Fibroblast of lung (primary cell): ENCODE measurements around the gene NAALADL1.
"Not testable (repeated sequence)": the region's sequence is repeated elsewhere in the genome, so short reads cannot be mapped to it uniquely, and the experiment has no call there.

ENCODE experiments used
- EZH2 ChIP-seq: IDR thresholded peaks from 2 replicates; pipeline ENCODE4 v1.5.1; 2012; ENCODE audit warnings: low read length, control low read depth, mild to moderate bottlenecking; ENCODE audit errors: missing control alignments
- TF ChIP-seq, protein P1 (sequence below), 2 donors: IDR thresholded peaks in 1 of 2; conservative IDR thresholded peaks in 1 of 2; 1 replicate in 1 of 2; 2 replicates in 1 of 2; pipeline ENCODE4 v1.5.1; 2011 to 2012; ENCODE audit warnings: low read length in 2 of 2, control low read depth in 1 of 2, inconsistent platforms in 1 of 2, low read depth in 1 of 2, mild to moderate bottlenecking in 1 of 2

DNA sequence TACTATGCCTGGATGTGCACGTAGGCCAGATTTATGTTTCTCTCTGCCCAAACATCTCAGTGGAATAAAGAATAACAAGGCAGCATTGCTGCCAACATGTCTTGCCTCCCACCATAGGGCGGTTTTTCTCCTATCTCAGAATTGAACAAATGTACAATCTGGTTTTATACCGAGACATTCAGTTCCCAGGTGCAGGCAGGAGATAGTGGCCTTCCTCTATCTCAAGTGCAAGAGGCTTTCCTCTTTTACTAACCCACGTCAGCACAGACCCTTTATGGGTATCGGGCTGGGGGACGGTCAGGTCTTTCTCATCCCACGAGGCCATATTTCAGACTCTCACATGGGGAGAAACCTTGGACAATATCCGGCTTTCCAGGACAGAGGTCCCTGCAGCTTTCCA is 34.9 kb downstream of the NAALADL1 start:
- TF ChIP-seq, protein P1, sequence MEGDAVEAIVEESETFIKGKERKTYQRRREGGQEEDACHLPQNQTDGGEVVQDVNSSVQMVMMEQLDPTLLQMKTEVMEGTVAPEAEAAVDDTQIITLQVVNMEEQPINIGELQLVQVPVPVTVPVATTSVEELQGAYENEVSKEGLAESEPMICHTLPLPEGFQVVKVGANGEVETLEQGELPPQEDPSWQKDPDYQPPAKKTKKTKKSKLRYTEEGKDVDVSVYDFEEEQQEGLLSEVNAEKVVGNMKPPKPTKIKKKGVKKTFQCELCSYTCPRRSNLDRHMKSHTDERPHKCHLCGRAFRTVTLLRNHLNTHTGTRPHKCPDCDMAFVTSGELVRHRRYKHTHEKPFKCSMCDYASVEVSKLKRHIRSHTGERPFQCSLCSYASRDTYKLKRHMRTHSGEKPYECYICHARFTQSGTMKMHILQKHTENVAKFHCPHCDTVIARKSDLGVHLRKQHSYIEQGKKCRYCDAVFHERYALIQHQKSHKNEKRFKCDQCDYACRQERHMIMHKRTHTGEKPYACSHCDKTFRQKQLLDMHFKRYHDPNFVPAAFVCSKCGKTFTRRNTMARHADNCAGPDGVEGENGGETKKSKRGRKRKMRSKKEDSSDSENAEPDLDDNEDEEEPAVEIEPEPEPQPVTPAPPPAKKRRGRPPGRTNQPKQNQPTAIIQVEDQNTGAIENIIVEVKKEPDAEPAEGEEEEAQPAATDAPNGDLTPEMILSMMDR (conservative IDR thresholded peaks at IDR 0.05 in 1 of 2, IDR thresholded peaks at IDR 0.05 in 1 of 2; ENCODE audit: low read depth in 1 of 2, low read length in 2 of 2) = not testable (repeated sequence)
- TF ChIP-seq EZH2 = not testable (repeated sequence)
